ENCODE data around the gene FARP1.

The FARP1 gene

GRCh38 chr13:98310485-98311199 lies 167.7 kb downstream of the FARP1 start:
- DNase-seq (ENCODE audit: low read depth) = no peak

DNA sequence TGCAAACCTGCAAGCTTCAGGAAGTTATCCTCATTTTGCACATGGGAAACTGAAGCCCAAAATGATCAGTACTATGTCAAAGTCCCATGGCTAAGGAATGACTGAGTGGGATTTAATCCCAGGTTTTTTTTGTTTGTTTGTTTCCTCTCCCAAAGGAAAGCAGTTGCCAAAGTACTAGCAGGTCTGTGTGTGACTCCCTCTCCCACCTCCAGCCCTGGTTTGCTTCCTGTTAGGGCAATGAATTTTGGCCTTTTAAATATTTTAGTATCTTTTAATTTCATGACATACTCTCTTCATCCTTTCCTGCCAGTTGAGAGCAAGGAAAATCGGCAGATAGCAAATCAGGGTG lies 168.3 kb downstream of the FARP1 start:
- DNase-seq (ENCODE audit: low read depth) = no peak

DNA sequence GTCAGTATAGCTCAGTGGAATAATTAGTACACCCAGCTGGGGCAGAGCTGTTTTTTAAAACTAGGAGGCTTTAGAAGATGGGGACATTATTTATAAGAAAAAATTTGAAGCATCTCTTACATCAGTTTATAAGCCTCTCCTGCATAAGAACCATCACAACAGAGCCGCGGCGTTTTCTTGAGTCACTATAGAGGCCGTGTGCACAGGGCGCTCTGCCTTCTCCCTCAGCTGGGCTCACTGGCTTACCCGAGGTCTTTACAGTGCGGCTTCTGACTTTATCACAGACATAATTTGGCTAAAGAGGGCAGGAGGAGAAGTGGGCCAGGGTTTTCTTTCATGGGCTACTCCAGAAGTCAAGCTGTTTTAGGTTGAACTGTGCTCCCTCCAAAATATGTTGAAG lies 169.7 kb downstream of the FARP1 start:
- DNase-seq (ENCODE audit: low read depth) = no peak

GRCh38 chr13:98313023-98313921 lies 170.4 kb downstream of the FARP1 start:
- no peak for DNase-seq (ENCODE audit: low read depth)

DNA sequence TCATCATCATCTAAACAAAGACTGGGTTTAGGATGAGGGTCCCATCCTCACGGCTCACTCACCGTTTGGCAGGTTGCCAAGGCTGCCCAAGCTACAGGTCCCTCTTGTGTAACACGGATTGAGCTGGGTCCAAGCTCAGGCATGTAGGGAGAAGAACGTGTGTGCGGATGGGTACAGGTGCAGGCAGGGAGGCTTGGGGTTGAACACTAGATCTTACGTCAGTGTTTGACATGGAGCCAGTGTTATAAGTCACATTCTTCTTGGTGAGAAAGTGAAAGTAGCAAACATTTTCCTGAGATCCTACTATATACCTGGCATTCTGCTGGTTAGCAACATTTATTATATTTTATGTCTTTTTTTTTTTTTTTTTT lies 171.0 kb downstream of the FARP1 start:
- no peak for DNase-seq (ENCODE audit: low read depth)

DNA sequence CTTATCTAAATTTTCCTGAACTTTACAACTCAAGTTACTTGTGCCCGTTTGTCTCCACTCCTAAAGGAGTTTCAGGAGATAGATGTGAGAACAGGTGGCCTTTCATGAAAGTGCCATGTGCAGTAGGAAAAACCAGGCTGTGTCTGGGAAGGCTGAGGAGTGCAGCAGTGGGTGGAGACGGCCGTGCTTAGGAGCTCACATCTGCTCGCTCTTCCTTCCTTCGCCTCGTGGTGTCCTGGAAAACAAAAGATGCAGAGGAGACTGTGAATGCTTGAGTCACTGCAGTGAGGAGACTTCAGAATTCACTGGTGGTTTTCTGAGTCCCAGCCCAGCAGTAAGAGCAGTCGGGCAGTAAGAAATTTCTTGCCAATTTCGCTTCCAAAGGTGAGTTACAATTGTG lies 172.6 kb downstream of the FARP1 start:
- DNase-seq (ENCODE audit: low read depth) = no peak

- DNase-seq (ENCODE audit: low read depth) = no peak
Measured at GRCh38 chr13:98315902-98316301, 173.0 kb downstream of the FARP1 start.

DNA sequence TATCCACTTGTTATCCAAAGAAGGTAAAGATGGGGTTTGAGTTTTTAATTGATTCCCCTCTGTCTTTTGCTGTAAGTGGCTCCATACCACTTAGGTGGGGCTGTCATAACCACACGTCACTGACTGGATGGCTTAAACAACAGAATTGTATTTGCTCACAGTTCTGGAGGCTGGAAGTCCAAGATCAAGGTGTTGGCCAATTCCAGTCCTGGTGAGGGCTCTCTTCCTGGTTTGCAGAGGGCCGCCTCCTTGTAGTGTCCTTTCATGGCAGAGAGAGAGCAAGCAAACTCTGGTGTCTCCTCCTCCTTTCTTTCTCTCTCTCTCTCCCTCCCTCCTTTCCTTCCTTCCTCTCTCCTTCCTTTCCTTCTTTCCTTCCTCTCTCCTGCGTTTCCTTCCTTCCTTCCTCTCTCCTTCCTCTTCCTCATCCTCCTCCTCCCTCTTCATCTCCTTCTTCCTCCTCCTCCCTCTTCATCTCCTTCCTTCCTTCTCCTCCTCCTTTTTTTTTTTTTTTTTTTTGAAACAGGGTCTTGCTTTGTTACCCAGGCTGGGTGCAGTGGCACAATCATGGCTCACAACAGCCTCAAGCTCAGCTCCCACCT lies 174.8 kb downstream of the FARP1 start:
- no peak for DNase-seq (ENCODE audit: low read depth)

DNA sequence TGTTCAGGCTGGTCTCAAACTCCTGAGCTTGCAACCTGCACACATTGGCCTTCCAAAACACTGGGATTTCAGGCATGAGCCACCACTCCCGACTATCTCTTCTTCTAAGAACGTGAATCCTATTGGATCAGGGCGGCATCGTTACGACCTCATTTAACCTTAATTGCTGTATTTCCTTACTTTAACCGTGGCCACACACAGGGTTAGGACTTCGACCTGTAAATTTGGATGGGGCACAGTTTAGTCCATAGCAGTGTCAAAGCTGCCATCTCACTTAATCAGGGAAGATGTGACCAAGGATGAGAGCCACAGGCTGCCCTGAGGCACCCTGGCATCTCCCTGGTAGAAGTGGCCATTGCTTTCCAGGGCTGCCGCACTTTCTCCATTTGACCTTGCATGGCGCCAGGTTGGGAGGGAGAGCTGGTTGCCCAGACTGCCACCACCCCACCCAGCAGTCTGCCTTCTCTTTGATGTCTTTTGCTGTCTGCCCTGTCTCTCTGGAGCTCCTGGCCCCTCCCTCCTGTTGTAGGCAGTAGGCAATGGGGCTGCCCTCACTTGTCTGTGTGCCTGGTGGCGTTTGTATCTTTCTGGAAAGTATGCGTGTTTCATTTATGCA lies 175.5 kb downstream of the FARP1 start:
- no peak for DNase-seq (ENCODE audit: low read depth)

GRCh38 chr13:98320561-98321105 lies 177.7 kb downstream of the FARP1 start:
- DNase-seq (ENCODE audit: low read depth) = no peak

DNA sequence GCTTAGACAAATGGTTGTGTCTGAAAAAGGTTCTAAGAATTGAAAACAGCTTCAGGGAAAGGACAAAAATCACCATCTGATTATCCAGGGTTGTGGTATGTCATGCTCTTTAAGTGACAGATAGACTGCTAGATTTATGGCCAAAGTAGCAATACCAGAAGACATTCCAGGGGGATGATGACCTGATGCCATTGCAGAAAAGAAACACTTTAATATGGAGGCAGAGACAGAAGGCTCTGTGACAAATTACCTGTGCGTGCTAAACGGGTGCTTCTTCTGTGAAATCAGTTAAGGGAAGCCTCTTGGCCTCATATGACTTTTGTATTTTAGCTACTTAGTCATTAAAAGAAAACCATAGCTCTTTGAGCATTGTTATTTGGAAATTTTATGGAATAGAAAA lies 178.5 kb downstream of the FARP1 start:
- no peak for DNase-seq (ENCODE audit: low read depth)

GRCh38 chr13:98322091-98322718 lies 179.3 kb downstream of the FARP1 start:
- no peak for DNase-seq (ENCODE audit: low read depth)

- no peak for DNase-seq (ENCODE audit: low read depth)
Measured at GRCh38 chr13:98324105-98324504, 181.2 kb downstream of the FARP1 start.

DNA sequence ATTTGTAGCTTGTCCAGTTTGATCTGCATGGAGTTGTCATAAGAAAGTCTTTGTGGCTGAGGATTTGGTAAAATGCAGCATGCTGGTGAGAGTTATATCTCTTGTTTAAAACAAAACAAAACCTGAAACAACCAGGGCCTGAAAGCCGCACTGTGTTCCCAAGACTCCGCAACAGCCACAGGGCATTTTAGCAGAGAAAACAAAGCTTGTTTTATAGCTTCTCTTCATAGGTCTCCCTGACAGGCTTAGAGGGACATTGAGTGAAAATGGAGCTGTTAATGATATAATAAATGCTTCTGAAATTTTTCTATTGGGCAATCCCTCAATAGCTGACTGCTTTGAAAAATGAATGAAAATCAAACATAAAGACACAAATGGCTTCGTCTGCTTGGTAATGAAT lies 182.8 kb downstream of the FARP1 start:
- no peak for DNase-seq (ENCODE audit: low read depth)

GRCh38 chr13:98326291-98326690 lies 183.4 kb downstream of the FARP1 start:
- no peak for DNase-seq (ENCODE audit: low read depth)

GRCh38 chr13:98327371-98328270 lies 184.7 kb downstream of the FARP1 start:
- DNase-seq (ENCODE audit: low read depth) = no peak

- DNase-seq (ENCODE audit: low read depth) = no peak
Measured at GRCh38 chr13:98328511-98328910, 185.6 kb downstream of the FARP1 start.

- no peak for DNase-seq (ENCODE audit: low read depth)
Measured at GRCh38 chr13:98332222-98332621, 189.3 kb downstream of the FARP1 start.

DNA sequence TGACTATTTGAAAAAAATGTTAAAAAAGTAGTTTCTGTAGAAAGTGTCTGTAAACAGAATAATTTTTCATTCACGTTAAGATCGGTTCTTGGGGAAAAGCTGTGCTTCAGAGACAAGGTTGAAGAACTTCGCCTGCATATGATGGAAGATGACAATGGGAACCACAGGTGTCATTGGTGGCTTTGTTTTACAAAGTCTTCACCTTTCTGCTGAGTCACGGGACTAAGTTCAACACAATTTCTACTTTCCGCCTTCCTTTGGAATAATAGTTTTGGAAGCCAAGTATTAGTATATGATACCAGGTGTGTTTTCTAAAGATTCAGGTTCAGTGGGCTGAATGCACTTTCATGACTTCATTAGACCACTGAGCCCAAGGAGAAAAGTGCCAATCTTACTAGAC lies 189.8 kb downstream of the FARP1 start:
- no peak for DNase-seq (ENCODE audit: low read depth)

DNA sequence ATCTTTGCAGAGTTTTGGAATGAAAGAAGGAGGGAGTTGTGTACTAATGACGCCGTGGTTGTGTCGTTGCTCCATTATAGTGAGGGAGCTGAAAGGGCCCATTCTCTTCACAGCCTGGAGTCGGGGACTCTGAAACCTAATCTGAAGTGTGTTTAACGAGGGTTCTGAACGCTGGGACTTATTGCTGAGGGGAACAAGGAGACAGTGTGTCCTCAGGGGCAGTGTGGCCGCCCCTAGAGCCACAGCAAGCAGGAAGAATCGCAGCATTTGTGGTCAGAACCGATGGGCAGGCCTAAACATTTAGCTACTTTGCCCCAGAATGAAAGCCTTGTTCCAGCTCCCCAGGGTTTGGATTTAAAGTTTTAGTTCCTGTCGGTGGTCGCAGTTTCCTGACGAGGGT lies 190.6 kb downstream of the FARP1 start:
- DNase-seq (ENCODE audit: low read depth) = no peak
